ENCODE data around the gene MICAL3. TPM values are rescaled to one million over a fixed set of nuclear protein-coding genes. Genes with fewer than 3 reads are reported as not detected.
A peak's percentile ranks its signal among the peaks of the same experiment; 100 is the strongest.

MICAL3 gene
- total RNA-seq, 4 donors from 2014 or later = 84.2 to 290 (median 151) TPM

- intact Hi-C loops (cut with DNase I; ENCODE audit: low total_unique reads) (loop anchor here (5.0 kb wide), 1 partner anchor 247 kb away; the partner anchor contains the start of gene PEX26), in situ Hi-C loops (cut with MboI; ENCODE audit: low pct_ligation_motif_present in 1 of 4, low pct_unique_long_range_greater_than_20kb in 1 of 4, low sequenced_read_pairs in 3 of 4) (loop anchor here in 3 of 4 donors (5.0 to 10.0 kb wide), 2 partner anchors 242 to 244 kb away; partner anchors contain the start of gene PEX26 (in 1 of the 3))
- no peak for TF ChIP-seq POLR2A (IDR thresholded peaks at IDR 0.05)
- no peak for TF ChIP-seq EP300 (IDR thresholded peaks at IDR 0.05; ENCODE audit: low read depth)
- TF ChIP-seq CTCF (IDR thresholded peaks at IDR 0.05) = peak; percentile 99 to 100 (median 99)
- peak in 1 of 3 donors; percentile 35 for TF ChIP-seq POLR2AphosphoS5 (IDR thresholded peaks at IDR 0.05)
- H3K4me1 ChIP-seq = peaks cover 4 to 36% (median 29%) of the 10 kb centered on the region in 4 donors
- peak; percentile 91 for DNase-seq
- 0 to 44% methylated on average over 2 to 30 of the region's 31 CpGs for WGBS, 2 donors (ENCODE audit: low coverage in 1 of 2)
- no peaks in the 10 kb centered on the region for H3K9me3 ChIP-seq
- H3K4me3 ChIP-seq = no peak overlapping the region
- H3K27me3 ChIP-seq = no peaks in the 10 kb centered on the region
- H3K36me3 ChIP-seq = peaks cover 0 to 4% (median 0%) of the 10 kb centered on the region in 4 donors
- H3K27ac ChIP-seq = peak overlapping the region; percentile 55 to 72 (median 64)
These were observed 194.1 kb downstream of the MICAL3 start for GRCh38 chr22:17830043-17830961.

GRCh38 chr22:17829695-17830042 lies 194.7 kb downstream of the MICAL3 start:
- H3K4me1 ChIP-seq = peaks cover 4 to 36% (median 29%) of the 10 kb centered on the region in 4 donors
- intact Hi-C loops (cut with DNase I; ENCODE audit: low total_unique reads) = loop anchor here (5.0 to 10.0 kb wide), 2 partner anchors 55 to 248 kb away; partner anchors contain the start of gene PEX26

GRCh38 chr22:17828502-17829080 lies 195.8 kb downstream of the MICAL3 start:
- Histone ChIP-seq H3K4me3 (no peak overlapping the region), H3K27me3 (no peaks in the 10 kb centered on the region), H3K9me3 (no peaks in the 10 kb centered on the region), H3K36me3 (peaks cover 0 to 4% (median 0%) of the 10 kb centered on the region in 4 donors), H3K4me1 (peaks cover 4 to 36% (median 29%) of the 10 kb centered on the region in 4 donors), H3K27ac (no peak overlapping the region)
- intact Hi-C loops (cut with DNase I; ENCODE audit: low total_unique reads) = loop anchor here (10.0 kb wide), 1 partner anchor 56 kb away; no protein-coding TSS in a partner anchor
- 92 to 100% methylated on average over 1 to 6 of the region's 6 CpGs for WGBS, 2 donors (ENCODE audit: low coverage in 1 of 2)
- in situ Hi-C loops (cut with MboI; ENCODE audit: low pct_ligation_motif_present in 1 of 4, low pct_unique_long_range_greater_than_20kb in 1 of 4, low sequenced_read_pairs in 3 of 4) = no loop called here
- no peak for TF ChIP-seq EP300 (IDR thresholded peaks at IDR 0.05; ENCODE audit: low read depth)
- TF ChIP-seq POLR2A (IDR thresholded peaks at IDR 0.05) = no peak
- TF ChIP-seq CTCF (IDR thresholded peaks at IDR 0.05) = no peak
- no peak for TF ChIP-seq POLR2AphosphoS5 (IDR thresholded peaks at IDR 0.05)
- no peak for DNase-seq

More at GRCh38 chr22:17829695-17830042, 194.7 kb downstream of the MICAL3 start:
- Histone ChIP-seq H3K27me3 (no peaks in the 10 kb centered on the region), H3K36me3 (peaks cover 0 to 4% (median 0%) of the 10 kb centered on the region in 4 donors), H3K9me3 (no peaks in the 10 kb centered on the region), H3K27ac (peak overlapping the region in 1 of 4 donors; percentile 10), H3K4me3 (no peak overlapping the region)
- no peak for DNase-seq
- TF ChIP-seq POLR2AphosphoS5 (IDR thresholded peaks at IDR 0.05) (no peak), POLR2A (IDR thresholded peaks at IDR 0.05) (no peak), CTCF (IDR thresholded peaks at IDR 0.05) (no peak), EP300 (IDR thresholded peaks at IDR 0.05; ENCODE audit: low read depth) (no peak)
- in situ Hi-C loops (cut with MboI; ENCODE audit: low pct_ligation_motif_present in 1 of 4, low pct_unique_long_range_greater_than_20kb in 1 of 4, low sequenced_read_pairs in 3 of 4) = loop anchor here in 3 of 4 donors (5.0 to 10.0 kb wide), 2 partner anchors 243 to 245 kb away; partner anchors contain the start of gene PEX26 (in 1 of the 3)
- WGBS, 2 donors (ENCODE audit: low coverage in 1 of 2) = 80 to 100% methylated on average over 1 to 5 of the region's 5 CpGs

- no peak overlapping the region for H3K4me3 ChIP-seq
- TF ChIP-seq CTCF (IDR thresholded peaks at IDR 0.05) = no peak
- TF ChIP-seq EP300 (IDR thresholded peaks at IDR 0.05; ENCODE audit: low read depth) = no peak
- TF ChIP-seq POLR2AphosphoS5 (IDR thresholded peaks at IDR 0.05) = no peak
- no peak for TF ChIP-seq POLR2A (IDR thresholded peaks at IDR 0.05)
- 94 to 100% methylated on average over 2 to 16 of the region's 16 CpGs for WGBS, 2 donors (ENCODE audit: low coverage in 1 of 2)
- H3K27ac ChIP-seq = no peak overlapping the region
- H3K27me3 ChIP-seq = no peaks in the 10 kb centered on the region
- peaks cover 4 to 28% (median 19%) of the 10 kb centered on the region in 4 donors for H3K4me1 ChIP-seq
- in situ Hi-C loops (cut with MboI; ENCODE audit: low pct_ligation_motif_present in 1 of 4, low pct_unique_long_range_greater_than_20kb in 1 of 4, low sequenced_read_pairs in 3 of 4) = no loop called here
- no peak for DNase-seq
- no peaks in the 10 kb centered on the region for H3K9me3 ChIP-seq
- peaks cover 0 to 4% (median 0%) of the 10 kb centered on the region in 4 donors for H3K36me3 ChIP-seq
- intact Hi-C loops (cut with DNase I; ENCODE audit: low total_unique reads) = loop anchor here (10.0 kb wide), 1 partner anchor 57 kb away; no protein-coding TSS in a partner anchor
These were observed 196.9 kb downstream of the MICAL3 start for GRCh38 chr22:17827466-17827865.
